ENCODE results near the gene PDE7B.

DNA sequence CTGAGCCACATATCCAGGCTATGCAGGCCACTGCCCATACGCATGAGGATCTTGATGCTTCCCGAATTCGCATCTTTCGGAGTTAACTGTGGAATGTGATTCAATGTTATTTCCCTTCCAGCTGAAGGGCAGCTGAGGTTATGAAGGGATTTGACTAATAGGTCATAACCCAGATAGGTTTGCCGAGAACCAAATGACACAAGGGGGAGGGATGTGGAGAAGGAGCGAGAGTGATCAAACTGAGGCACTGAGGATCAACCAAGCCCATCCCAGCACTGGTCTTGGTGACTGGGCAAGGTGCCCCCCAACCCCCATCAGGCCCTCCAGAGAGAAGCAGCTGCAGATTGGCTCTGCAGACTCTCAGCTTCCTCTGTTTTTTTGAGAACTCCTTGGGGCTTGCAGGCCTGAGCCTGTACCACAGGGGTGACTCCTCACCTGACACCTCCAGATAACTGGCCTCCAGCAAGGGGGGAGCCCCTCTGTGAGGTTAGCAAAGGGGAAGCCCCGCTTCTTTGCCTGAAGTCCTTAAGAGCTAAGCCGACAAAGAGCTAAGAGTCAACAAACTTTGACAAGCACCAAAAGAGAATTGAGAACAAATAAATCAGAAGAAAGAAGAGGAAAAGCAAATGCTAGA is 185.9 kb downstream of the PDE7B start:
- no peak for TF ChIP-seq CTCF (conservative IDR thresholded peaks at IDR 0.05; ENCODE audit: low read depth, low read length)
- no peak for TF ChIP-seq EZH2 (IDR thresholded peaks at IDR 0.05; ENCODE audit: borderline replicate concordance, low read depth, low read length, poor library complexity, severe bottlenecking)

All from A673 (cell line).